ENCODE measurements around the gene HDLBP.

The HDLBP gene

DNA sequence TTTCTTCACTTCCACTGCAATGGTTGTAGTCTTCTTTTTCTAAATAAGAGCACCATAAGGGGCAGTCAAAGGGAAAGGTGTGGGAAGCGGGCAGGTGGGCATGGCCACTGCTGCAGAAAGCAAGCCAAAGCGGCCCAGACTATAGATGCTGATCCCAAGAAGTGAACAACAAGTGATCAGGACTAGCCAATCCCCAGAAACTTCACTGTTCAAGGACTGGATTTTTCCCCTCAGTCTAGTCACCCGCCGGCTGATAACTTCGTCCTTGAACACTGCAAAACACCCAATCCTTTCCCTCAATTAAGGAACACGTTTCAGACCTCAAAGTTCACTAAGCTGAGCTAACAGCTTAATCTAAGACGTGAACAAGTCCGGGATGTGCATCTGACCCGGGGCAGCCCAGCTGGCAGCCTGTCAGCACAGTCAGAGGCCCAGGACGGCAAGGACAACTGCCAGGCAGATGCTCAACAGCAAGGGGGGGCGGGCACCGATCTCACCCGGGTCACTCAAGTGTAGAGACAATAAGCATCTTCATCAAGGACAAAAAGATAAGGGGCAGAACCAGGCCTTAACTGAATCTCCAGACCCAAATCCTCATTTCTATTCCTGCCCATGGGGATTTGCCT lies 59.8 kb downstream of the HDLBP start:
- no peak for DNase-seq (ENCODE audit: low read depth)
- no peak overlapping the region for H3K4me3 ChIP-seq (ENCODE audit: low read length)
- TF ChIP-seq, protein P1, sequence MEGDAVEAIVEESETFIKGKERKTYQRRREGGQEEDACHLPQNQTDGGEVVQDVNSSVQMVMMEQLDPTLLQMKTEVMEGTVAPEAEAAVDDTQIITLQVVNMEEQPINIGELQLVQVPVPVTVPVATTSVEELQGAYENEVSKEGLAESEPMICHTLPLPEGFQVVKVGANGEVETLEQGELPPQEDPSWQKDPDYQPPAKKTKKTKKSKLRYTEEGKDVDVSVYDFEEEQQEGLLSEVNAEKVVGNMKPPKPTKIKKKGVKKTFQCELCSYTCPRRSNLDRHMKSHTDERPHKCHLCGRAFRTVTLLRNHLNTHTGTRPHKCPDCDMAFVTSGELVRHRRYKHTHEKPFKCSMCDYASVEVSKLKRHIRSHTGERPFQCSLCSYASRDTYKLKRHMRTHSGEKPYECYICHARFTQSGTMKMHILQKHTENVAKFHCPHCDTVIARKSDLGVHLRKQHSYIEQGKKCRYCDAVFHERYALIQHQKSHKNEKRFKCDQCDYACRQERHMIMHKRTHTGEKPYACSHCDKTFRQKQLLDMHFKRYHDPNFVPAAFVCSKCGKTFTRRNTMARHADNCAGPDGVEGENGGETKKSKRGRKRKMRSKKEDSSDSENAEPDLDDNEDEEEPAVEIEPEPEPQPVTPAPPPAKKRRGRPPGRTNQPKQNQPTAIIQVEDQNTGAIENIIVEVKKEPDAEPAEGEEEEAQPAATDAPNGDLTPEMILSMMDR (conservative IDR thresholded peaks at IDR 0.05; ENCODE audit: low read depth, low read length), result no peak

DNA sequence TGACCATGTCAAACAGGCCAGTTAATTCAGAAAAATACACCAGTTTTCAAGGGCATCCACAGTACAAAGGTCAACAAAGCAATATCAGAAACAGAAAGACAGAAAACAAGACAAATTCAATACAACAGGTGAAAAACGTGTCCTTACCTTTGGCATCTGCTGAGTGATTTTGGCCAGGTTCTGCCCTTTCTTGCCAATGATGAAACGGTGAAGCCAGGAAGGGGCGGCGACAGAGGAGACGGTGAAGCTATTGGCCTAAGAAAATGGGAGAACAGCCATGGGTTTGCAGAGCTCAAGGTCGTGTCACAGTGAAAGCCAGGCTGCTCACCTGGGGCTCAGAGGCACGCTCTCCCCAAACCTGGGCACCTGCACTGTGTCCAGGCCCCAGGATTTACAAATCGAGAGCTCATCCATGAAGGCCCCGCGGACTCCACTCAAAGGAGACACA lies 60.5 kb downstream of the HDLBP start:
- DNase-seq (ENCODE audit: low read depth), result no peak
- TF ChIP-seq, protein P1 (conservative IDR thresholded peaks at IDR 0.05; ENCODE audit: low read depth, low read length), result no peak
- no peak overlapping the region for H3K4me3 ChIP-seq (ENCODE audit: low read length)

DNA sequence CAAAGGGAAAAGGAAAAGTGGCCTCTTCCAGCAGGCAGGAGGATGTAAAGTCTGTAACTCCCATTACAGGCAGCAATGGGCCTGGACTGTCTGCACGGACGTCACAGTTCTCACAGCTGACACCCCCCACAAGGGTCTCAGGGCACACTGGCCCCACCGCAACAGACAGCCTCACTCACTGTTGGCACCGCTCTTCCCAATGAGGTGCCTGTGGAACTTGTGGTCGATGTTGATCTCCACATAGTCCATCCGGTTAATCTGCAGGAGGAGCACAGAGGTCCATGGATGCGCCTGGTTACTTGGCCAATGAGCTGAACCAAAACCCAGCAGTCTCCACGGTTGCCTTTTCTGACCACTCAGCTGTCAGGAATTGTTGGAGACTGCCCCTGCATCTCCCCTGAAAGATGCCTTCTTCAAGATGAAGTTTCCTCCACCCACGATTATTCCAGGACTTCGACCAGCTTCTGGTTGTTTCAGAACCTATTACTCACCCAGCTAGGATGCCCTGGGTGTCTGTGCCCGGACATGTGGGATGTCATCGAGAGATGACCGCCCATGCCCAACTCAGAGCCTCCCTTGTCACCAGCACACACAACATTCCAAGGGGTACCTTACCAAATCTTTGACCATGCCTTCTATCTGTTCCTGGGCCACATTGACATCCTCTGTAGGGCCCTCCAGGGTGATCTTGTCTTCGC lies 62.5 kb downstream of the HDLBP start:
- no peak for DNase-seq (ENCODE audit: low read depth)
- H3K4me3 ChIP-seq (ENCODE audit: low read length), result no peak overlapping the region
- TF ChIP-seq, protein P1 (conservative IDR thresholded peaks at IDR 0.05; ENCODE audit: low read depth, low read length), result no peak

DNA sequence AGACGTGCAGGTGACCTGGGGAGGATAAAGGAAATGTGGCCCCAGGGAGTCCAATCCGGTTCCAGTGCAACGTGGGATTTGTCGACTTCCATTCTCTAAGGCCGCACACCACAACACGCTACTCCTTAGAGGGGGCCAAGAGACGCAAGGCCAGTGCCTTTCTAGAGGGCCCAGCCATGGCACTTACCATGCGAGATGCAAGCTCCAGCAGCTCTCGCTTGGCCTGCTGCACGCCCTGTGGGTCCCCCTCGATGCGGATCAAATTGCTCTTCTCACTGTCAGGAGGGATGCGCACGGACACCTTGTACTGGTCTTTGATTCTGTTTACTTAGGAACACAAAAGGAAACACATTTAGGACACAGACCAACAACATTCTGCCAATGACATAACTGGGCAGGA lies 65.8 kb downstream of the HDLBP start:
- TF ChIP-seq, protein P1 (conservative IDR thresholded peaks at IDR 0.05; ENCODE audit: low read depth, low read length), result no peak
- DNase-seq (ENCODE audit: low read depth), result no peak
- H3K4me3 ChIP-seq (ENCODE audit: low read length), result no peak overlapping the region

DNA sequence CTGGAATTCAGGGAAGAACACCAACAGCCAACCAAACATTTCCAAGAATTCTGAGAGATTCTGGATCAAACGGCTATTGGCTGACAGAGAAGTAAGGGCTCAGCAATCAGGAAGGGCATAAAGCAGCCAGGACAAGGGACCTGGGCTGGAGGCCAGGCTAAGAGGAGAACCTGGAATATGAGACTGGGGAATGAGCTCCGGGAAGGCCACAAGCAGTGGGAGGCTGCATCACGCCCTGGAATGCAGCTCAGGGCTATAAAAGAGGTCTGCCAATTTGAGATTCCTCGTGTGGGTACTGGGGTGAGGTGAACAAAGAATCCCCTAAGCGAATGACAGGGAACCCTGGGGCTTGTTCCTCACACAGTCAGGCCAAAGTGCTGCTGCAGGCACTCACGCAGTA lies 66.6 kb downstream of the HDLBP start:
- TF ChIP-seq, protein P1 (conservative IDR thresholded peaks at IDR 0.05; ENCODE audit: low read depth, low read length), result no peak
- no peak overlapping the region for H3K4me3 ChIP-seq (ENCODE audit: low read length)
- no peak for DNase-seq (ENCODE audit: low read depth)

DNA sequence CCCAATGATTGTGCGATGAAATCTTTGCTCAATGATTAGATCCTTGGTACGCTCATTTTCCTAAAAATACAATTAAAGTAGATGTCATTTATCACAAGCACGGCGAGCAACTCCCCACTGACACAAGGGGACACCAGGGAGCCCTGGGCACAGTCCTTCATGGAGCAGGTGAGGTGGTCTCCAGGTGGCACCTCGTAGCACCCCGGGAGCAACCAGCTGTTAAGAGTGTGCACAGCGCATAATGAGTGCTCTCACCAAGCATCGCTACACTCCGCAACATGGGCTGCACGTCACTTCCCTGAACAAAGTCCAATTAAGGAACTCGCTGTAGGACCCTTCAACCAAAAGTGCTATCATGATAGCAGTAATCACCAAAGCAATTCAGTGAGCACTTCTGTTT lies 67.2 kb downstream of the HDLBP start:
- DNase-seq (ENCODE audit: low read depth), result no peak
- TF ChIP-seq, protein P1 (conservative IDR thresholded peaks at IDR 0.05; ENCODE audit: low read depth, low read length), result no peak

DNA sequence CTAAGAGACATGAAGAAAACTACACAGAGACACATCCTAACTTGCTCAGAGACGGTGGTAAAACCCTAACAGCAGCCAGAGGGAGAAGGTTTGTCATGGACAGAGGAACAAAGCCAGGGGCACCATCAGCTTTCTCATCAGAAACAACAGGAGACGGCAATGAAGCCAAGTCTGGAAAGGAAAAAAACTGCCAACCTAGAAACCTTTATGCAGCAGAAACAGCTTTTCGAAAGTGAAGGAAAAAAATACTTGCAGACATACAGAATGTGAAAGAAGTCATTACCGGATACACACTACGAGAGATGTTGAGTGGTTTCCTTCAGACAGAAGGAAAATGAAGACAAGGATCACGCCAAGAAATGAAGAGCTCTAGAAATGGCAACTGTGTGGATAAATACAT lies 71.1 kb downstream of the HDLBP start:
- no peak for DNase-seq (ENCODE audit: low read depth)
- TF ChIP-seq, protein P1 (conservative IDR thresholded peaks at IDR 0.05; ENCODE audit: low read depth, low read length), result no peak
- H3K4me3 ChIP-seq (ENCODE audit: low read length), result no peak overlapping the region

More for the DNA sequence above, 67.2 kb downstream of the HDLBP start:
- H3K4me3 ChIP-seq (ENCODE audit: low read length), result no peak overlapping the region

Data from retinal pigment epithelial cell (primary cell).